Kidney (tissue), 14 donors: ENCODE results near the gene SYTL2. TPM values are rescaled to one million over a fixed set of nuclear protein-coding genes. Genes with fewer than 3 reads are reported as not detected.

ENCODE experiments used
- DNase-seq, 5 donors: peaks; one replicate each; pipeline ENCODE4 v3.0.0-alpha.2; 2013 to 2020
- FAIRE-seq: peaks from 2 replicates; lab custom pipeline; 2012; peaks lifted over from hg19 to GRCh38; lab: Jason Lieb, UNC
- H3K27ac ChIP-seq, 2 donors: one replicate each; pipeline ENCODE4 v1.7.0; 2013; ENCODE audit warnings: low read depth in 2 of 2, low read length in 2 of 2, inconsistent platforms in 1 of 2
- H3K27me3 ChIP-seq: one replicate; pipeline ENCODE4 v1.7.1; 2013; ENCODE audit warnings: low read length, inconsistent platforms; ENCODE audit not compliant: control insufficient read depth, insufficient read depth
- H3K36me3 ChIP-seq, 3 donors: one replicate each; pipeline versions ENCODE4 v1.7.0 to v1.7.1; 2013; ENCODE audit warnings: low read length in 3 of 3, control low read depth in 1 of 3, inconsistent platforms in 1 of 3; ENCODE audit not compliant: insufficient read depth in 3 of 3, control insufficient read depth in 2 of 3
- H3K4me1 ChIP-seq, 3 donors: one replicate each; pipeline versions ENCODE4 v1.7.0 to v1.7.1; 2013; ENCODE audit warnings: low read length in 3 of 3, inconsistent platforms in 1 of 3, low read depth in 1 of 3; ENCODE audit not compliant: control insufficient read depth in 2 of 3, insufficient read depth in 2 of 3
- H3K4me3 ChIP-seq, 3 donors: one replicate each; pipeline versions ENCODE4 v1.7.0 to v1.8.1; 2013; ENCODE audit warnings: low read length in 3 of 3, control low read depth in 1 of 3, inconsistent platforms in 1 of 3
- H3K9ac ChIP-seq, 3 donors: one replicate each; pipeline versions ENCODE4 v1.7.0 to v1.7.1; 2013; ENCODE audit warnings: low read length in 3 of 3, control low read depth in 1 of 3, inconsistent platforms in 1 of 3
- H3K9me3 ChIP-seq, 3 donors: one replicate each; pipeline versions ENCODE4 v1.7.0 to v1.7.1; 2013; ENCODE audit warnings: low read length in 3 of 3, control low read depth in 1 of 3, inconsistent platforms in 1 of 3; ENCODE audit not compliant: control insufficient read depth in 2 of 3, insufficient read depth in 1 of 3
- CTCF ChIP-seq: IDR thresholded peaks from 3 replicates; pipeline ENCODE4 v1.5.1; 2012; ENCODE audit warnings: mild to moderate bottlenecking, moderate library complexity, borderline replicate concordance; ENCODE audit not compliant: insufficient read depth; ENCODE audit errors: extremely low read depth
- intact Hi-C: fragments of 100-400 bp; cut with DNase I; formaldehyde crosslinking; loops from one replicate; pipeline ENCODE4 v1.11.1; 2022
- polyA plus RNA-seq: library from polyadenylated mRNA; stranded (reverse); fragments of 350-450 nt; fragmentation: Illumina TruSeq; extraction: RNeasy Lipid Tissue Mini Kit (QIAGEN cat#74804); gene quantifications from one replicate; pipeline ENCODE4 v1.2.3, GENCODE V29; 2014; ENCODE audit warnings: low read depth, low replicate concordance; ENCODE audit not compliant: insufficient read depth
- total RNA-seq: library from RNA; stranded (reverse); fragmentation: NEBNext Ultra II Directional; extraction: Animal tissue kit (Norgen Biotek cat#: 25700); gene quantifications from one replicate; pipeline ENCODE4 v1.2.1, GENCODE V29; 2021
- donor health status: control.
- donor health status: control.
- donor health status: control.
- donor health status: control.
- donor health status: control.
- donor health status: DM: yes; HTN: yes; CAD: no.
- donor health status: Normal renal cell carcinoma (clear cell type).

The SYTL2 gene
- total and polyA plus RNA-seq, 2 donors from 2014 or later = 19.8 to 187 TPM

GRCh38 chr11:85776951-85777602 lies 33.9 kb downstream of the SYTL2 start:
- TF ChIP-seq CTCF = no peak
- H3K36me3 ChIP-seq = no peaks in the 10 kb centered on the region
- FAIRE-seq (no peak), DNase-seq (peak in 1 of 5 donors; percentile 32)
- intact Hi-C loops = no loop called here
- H3K9me3 ChIP-seq = peaks cover 0 to 4% (median 0%) of the 10 kb centered on the region in 3 donors
- no peak overlapping the region for H3K4me3 ChIP-seq
- H3K27ac ChIP-seq = no peak overlapping the region
- no peaks in the 10 kb centered on the region for H3K27me3 ChIP-seq
- H3K4me1 ChIP-seq = peaks cover 7 to 12% (median 8%) of the 10 kb centered on the region in 3 donors
- H3K9ac ChIP-seq = no peak overlapping the region

GRCh38 chr11:85774256-85775101 lies 36.5 kb downstream of the SYTL2 start:
- Histone ChIP-seq H3K9me3 (peaks cover 0 to 5% (median 0%) of the 10 kb centered on the region in 3 donors), H3K4me3 (no peak overlapping the region), H3K36me3 (no peaks in the 10 kb centered on the region), H3K27ac (no peak overlapping the region), H3K4me1 (peaks cover 7 to 15% (median 8%) of the 10 kb centered on the region in 3 donors), H3K9ac (no peak overlapping the region), H3K27me3 (no peaks in the 10 kb centered on the region)
- TF ChIP-seq CTCF = no peak
- DNase-seq (no peak), FAIRE-seq (no peak)
- intact Hi-C loops = no loop called here

- Histone ChIP-seq H3K4me3 (no peak overlapping the region), H3K36me3 (no peaks in the 10 kb centered on the region), H3K27ac (peak overlapping the region in 1 of 2 donors; percentile 79), H3K9ac (no peak overlapping the region), H3K9me3 (peaks cover 0 to 10% (median 0%) of the 10 kb centered on the region in 3 donors), H3K4me1 (peaks cover 12 to 18% (median 17%) of the 10 kb centered on the region in 3 donors), H3K27me3 (no peaks in the 10 kb centered on the region)
- DNase-seq (peak in 3 of 5 donors; percentile 17 to 87 (median 45)), FAIRE-seq (no peak)
- intact Hi-C loops = no loop called here
- TF ChIP-seq CTCF = no peak
These were observed 38.2 kb downstream of the SYTL2 start for GRCh38 chr11:85772695-85773094.
